ENCODE results near the gene OR51Q1.
A peak's percentile ranks its signal among the peaks of the same experiment; 100 is the strongest.

Gene OR51Q1, protein sequence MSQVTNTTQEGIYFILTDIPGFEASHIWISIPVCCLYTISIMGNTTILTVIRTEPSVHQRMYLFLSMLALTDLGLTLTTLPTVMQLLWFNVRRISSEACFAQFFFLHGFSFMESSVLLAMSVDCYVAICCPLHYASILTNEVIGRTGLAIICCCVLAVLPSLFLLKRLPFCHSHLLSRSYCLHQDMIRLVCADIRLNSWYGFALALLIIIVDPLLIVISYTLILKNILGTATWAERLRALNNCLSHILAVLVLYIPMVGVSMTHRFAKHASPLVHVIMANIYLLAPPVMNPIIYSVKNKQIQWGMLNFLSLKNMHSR

DNA sequence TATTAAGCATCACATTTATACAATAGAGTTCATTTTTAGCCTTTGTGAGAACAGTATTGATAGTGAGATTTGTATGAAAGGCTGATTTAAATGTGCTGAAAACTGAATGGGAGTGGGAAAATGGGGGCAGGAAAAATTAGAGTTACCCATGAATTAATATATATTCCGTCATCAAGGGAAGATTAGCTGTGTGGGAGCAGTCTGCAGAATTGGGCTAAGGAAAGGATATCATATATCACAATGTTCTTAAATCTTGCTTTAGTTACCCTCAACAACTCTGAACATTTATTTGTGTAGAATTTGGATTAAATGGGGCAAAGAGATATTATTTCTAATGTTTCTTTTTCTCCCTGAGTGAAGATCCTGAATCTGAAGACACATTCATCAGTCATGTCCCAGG, at the start of gene OR51Q1:
TSS of gene OR51Q1 (plus strand) at position 301 of the 400 bp plus-strand sequence. CDS start at position 391, 90 bp downstream.
- no peak for DNase-seq

DNA sequence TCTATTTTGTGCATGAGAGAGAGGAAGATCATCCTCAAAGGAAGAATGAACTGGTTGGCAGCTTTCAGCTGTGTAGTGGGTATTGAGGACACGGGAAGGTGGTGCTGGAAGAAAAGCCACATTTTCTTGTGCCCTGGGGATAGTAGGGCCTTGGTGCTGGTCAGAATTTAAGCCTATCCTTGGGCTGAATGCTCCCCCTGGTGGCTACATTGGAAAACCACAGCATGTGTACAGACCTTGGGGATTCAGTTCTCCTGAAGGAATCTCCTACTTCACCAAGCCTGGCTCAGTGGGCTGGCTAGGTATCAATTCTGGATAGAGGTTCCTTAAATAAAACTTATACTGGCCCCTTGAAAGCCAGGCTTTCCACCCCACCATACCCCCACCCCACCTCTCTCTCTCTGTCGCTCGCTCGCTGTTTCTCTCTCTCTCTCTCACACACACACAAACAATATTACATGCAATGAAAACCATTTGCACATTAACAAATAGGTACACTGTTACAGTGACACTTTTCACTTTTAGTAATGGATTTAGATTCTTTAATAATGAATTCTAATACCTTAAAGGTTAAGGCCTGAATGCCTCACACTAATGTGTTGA, 41.1 kb upstream of the OR51Q1 start:
- DNase-seq = peak; percentile 2

DNA sequence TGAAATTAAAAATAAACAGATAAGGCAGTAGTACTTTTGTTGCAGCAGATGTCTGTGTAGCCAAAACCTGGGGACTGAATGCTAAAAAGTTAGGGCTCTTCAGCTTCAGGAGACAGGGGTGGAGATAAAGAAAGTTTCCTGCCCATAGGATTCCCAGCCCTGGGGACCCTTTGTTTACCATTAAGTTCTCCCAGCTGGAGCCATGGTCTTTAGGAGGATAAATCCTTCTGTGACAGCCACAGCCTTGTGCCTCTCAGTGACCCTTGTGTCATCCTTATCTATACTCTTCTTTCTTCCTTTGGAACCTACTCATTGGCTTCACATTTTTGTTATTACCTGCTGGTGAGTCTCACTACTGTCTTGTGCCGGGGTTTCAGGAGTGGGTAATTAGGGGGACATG, 38.3 kb upstream of the OR51Q1 start, which contains the start of gene OR51M1:
TSS of gene OR51M1 (plus strand) at position 237 of the 400 bp plus-strand sequence. CDS start 5,587 bp downstream, outside the sequence.
- DNase-seq = no peak

DNA sequence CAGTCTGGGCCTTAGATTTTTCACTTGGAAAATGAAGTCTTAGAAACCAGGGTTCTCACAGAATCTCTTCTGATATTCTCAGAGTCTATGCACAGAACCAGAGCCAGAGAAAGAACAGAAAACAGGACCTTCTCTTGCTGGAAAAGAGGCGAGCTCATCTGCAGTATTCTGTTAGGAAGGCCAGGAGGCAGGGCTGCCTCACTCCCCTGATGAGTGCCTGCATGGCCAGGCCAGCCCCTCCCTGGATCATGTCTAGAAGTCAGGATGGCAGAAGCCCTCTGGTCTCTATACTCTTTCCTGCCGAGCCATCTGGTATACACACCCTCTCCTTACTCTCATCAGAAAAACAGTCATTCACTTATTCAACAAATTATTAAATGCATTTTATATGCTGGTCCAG, 37.6 kb upstream of the OR51Q1 start:
- DNase-seq = no peak

DNA sequence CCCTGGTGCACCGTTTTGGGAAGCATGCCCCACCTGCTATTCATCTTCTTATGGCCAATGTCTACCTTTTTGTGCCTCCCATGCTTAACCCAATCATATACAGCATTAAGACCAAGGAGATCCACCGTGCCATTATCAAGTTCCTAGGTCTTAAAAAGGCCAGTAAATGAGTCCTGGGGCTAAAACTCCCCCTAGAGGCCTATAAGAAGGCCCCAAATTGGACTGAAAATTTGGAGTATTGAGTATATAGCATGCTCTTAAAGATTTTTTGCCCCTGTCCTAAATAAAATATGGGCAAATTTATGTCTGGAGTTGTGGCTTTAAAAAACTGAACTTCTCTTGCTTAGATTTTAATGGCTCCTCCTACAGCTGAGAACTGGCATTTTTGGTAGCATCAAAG, 31.7 kb upstream of the OR51Q1 start:
- DNase-seq = no peak

DNA sequence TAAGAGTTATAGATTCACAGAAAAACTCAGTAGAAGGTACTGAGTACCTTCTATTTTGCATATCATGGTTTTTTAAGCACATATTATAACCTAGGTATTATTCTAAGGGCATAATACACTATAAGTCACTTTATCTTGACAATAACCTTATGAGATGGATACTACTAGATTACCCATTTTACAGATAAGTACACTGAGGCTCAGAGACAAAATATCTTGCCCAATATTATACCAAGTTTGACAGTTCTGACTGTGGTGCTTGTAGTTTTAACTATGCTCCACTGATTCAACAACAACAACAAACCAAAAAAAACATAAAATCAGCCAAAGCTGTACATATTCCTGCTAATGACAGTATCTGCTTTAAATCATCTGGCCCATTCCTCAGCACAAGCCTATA, 27.8 kb upstream of the OR51Q1 start:
- DNase-seq = no peak

DNA sequence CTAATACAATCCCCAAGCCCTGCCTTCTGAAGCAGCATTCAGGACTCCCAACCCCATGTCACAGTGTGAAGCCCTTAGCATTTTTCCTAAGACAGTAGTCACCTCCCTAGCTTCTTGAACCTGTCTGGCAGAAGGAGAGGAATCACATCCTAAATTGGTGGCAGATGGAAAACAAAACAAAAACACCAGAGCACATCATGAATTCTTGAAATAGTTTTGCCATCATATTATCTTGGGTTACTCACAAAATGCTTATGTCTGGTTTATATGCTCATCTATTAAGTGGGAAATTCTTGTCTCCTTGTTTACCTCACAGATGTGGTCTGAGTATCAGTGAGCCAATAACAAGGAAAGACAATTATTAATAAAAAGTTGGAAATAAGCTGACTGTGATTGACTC, 23.0 kb upstream of the OR51Q1 start:
- DNase-seq = no peak

DNA sequence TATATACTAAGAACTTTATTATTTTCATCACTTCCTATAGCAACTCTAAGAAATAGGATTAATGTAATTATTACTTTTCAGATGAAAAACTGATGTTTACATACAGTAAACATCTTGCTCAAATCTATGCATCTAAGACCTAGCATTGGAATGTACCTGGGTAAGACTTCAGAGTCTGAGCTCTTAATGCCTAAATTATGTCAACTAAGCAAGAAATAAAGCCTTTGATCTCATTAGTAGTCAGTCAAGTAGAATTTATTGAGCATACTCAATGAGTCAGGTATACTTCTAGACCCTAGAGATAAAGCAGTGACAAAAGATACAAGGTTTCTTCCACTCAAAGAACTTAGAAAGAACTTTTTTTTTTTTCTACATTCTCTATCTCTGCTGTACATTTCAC, 16.7 kb upstream of the OR51Q1 start:
- DNase-seq = no peak

DNA sequence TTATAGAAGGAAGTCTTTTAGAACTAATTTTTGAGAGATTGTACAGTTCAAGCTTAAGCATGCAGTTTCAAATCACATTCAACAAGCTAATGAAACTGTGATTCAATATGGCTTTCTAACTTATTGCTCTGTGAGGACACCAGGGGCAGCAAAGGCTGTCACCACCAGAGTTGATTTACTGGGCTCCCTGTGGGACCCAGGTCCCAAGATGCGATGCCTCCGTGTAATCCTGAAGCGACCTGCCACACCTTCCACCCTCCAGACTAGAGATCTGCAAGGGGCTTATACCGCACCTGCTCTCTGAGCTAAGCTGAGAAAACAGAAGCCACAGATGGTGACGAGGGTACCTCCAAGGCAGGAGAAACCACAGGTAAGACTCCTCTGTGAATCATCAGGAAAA, 918 bp upstream of the OR51Q1 start:
- no peak for DNase-seq

DNA sequence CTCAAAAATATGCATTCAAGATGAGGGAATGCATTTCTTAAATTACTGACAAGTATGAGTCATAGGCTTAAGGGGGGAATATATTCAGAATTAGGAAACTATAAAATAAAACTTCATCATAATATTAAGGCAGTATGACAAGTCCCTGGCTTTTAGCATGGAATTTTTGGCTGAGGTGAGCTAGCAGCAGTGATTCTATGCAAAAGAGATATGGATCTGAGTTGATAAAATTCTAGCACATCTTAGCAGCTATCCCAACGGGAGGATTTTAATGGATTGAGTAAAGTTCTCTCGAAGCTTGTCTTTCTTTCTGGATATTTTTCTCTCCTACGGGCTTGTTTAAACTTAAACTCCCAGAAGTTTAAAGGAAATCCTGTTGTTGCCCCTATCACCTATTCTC, 1.2 kb downstream of the OR51Q1 start:
- no peak for DNase-seq

DNA sequence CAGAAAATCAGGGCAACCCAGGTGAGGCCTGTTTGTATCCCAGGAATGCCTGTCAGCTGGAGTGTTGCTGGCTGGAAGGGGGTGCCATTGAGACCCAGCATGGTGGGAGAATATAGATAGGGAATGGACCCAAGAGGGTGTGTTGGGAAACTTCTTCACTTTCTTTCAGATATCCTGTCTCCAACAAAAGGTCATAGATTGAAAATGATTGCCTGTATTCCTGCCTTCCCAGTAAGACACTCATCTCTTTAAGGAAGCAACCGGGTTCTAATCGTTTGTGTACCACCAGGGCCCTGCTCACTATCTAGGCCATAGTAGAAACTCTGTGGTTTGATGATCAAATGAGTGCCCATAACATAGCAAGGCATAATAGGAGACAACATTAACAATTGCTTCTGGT, 19.5 kb downstream of the OR51Q1 start, which contains the start of gene OR51I1:
TSS of gene OR51I1 (minus strand) at position 101 of the 400 bp plus-strand sequence. CDS start at position 101, 0 bp downstream.
- DNase-seq = no peak

DNA sequence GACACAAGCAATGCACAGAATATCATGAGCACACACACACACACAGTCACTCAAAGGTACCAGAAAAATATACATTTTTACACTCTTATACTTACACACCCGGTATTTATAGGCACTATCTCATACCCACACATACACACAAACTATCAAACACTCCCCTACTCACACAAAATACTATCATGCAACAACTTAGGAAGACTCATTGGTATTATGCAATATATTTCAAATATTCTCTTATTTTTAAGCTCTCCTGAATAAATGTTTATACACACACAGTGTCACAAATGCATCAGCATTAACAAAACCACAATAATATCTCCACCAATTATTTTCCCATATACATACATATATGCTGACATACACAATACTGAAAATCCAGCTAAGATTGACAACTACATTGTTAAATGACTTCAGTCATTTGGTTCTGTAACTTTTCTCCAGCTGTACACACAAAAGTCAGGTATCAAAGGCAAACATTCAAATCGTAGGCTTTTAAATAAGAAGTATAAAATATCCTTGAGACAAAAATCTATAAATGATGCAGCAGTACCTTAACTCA, 22.0 kb downstream of the OR51Q1 start:
- DNase-seq = no peak

DNA sequence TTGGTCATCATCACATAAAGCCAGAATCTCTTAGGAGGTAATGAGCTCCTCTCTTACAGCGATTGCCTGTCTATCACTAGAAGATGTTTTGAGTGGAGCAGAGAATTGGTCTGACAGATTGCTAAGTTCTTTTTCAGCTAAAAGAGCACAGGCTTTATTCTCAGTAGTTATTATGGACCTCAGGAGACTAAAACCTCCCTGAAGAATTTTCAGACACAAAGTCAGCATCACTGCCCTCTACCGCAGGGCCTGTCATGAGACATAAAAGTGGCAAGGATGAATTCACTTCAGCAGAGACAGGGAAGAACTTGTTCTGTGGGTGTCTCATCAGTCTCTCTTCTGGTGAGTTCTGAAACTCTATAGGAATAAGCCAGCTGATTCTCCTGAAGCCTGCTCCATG, 27.1 kb downstream of the OR51Q1 start, which contains the start of gene OR51I2:
TSS of gene OR51I2 (plus strand) at position 301 of the 400 bp plus-strand sequence. CDS start 4,166 bp downstream, outside the sequence.
- no peak for DNase-seq

DNA sequence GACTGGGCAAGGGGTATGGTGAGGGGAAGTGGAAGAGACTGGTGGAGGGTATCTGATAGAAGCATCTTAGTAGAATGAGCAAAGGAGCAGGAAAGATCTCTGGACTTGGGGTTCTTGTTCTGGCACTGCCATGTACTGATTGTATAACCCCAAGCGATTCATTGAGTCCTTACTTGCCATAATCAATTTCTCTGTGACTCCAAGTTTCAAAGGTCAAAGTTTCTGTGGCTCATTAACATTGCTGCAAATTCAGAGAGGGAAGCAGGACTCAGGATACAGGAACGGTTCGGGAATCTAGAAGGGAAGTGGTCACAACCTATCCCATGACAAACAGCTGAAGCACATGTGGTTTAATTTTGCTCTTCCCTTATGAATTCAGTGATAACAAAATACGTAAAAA, 27.5 kb downstream of the OR51Q1 start:
- DNase-seq = no peak

DNA sequence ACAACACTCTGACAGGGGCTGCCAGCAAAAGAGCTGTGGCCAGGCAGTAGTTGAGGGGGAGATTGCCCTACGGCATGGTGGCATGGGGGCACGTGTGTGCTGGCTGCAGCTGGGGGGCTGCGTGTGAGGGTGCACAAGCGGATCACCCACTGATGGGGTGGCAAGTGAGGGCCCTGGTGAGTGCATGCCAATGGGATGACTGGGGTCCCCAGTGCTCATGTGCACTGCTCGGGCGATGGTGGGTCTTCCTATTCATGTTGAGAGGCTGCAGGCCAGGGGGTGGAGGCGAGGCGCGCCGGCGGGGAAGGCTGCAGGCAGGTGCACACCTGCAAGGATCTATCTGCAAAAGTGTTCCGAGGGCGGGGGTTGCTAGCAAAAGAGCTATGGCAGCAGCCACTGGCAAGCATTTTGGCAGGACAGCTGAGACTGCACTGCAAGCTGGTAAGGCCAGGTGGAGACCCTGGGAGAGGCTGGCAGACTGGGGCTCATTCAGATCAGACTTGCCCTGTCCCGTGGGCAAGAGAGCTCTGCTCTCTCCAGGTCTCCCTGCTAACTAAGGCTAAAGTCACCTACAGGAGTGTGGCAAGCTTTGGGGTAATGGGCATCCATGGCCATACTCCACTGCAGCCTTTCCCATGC, 39.2 kb downstream of the OR51Q1 start:
- DNase-seq = no peak

DNA sequence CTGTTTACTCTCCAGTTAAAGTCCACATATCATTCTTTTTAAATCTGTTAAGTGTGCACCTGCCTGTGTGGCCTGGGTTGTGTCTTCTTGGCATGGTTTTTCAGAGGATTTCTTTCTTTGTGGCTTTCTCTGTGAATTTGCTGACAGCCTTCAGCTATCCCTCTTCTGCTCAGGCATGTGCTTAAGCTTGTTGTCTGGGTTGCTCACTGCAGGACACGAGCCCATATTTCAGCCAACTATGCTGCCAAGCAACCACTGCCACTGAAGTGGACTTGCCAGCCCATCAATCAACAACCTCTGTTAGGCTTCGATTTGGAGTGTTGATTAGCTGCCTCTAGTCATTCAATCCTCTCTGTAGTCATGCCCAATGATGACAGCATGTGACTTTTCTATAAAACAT, 45.6 kb downstream of the OR51Q1 start:
- DNase-seq = no peak
